Adipose tissue (tissue), 3 donors: ENCODE results near the gene FCER1A. TPM values are rescaled to one million over a fixed set of nuclear protein-coding genes. Genes with fewer than 3 reads are reported as not detected.
"Not testable (repeated sequence)": the region's sequence is repeated elsewhere in the genome, so short reads cannot be mapped to it uniquely, and the experiment has no call there.

Source experiments
- H3K27ac ChIP-seq: one replicate; pipeline ENCODE4 v1.5.1; 2013; ENCODE audit warnings: low read depth, low read length
- WGBS, 3 donors: extraction: QIAGEN DNeasy Blood & Tissue Kit; methylation state at CpG; one replicate each; pipeline ENCODE4 v1.1.7; 2013; 5-methylcytosine and 5-hydroxymethylcytosine counted together
- polyA plus RNA-seq, 3 donors: library from polyadenylated mRNA; stranded (reverse); fragments of 200-250 nt; gene quantifications; one replicate each; pipeline ENCODE4 v1.2.3, GENCODE V29; 2013
- donor health status: healthy with polysubstance abuse.
- donor health status: Bipolar disorder and iron deficiency.
- donor health status: healthy.

Gene FCER1A
- polyA plus RNA-seq, 3 donors: 0.52 to 0.90 TPM; not detected in 1

- 51 to 54% (median 53%) methylated on average over 2 of the region's 2 CpGs for WGBS, 3 donors
- no peak overlapping the region for H3K27ac ChIP-seq
These were observed 39.6 kb downstream of the FCER1A start for GRCh38 chr1:159341736-159342135.

- H3K27ac ChIP-seq: no peak overlapping the region
- 42 to 69% (median 65%) methylated on average over 2 to 4 of the region's 4 CpGs for WGBS, 3 donors
These were observed 40.8 kb downstream of the FCER1A start for GRCh38 chr1:159342761-159343425.

GRCh38 chr1:159349374-159349773 is 47.2 kb downstream of the FCER1A start:
- 67 to 89% (median 86%) methylated on average over 3 of the region's 3 CpGs for WGBS, 3 donors
- not testable (repeated sequence) for H3K27ac ChIP-seq

GRCh38 chr1:159352436-159352835 is 50.3 kb downstream of the FCER1A start:
- WGBS, 3 donors: 55 to 80% (median 70%) methylated on average over 2 of the region's 2 CpGs
- H3K27ac ChIP-seq: no peak overlapping the region

Other genes with a start within 250 kb of the FCER1A start
- gene AIM2, start 225.6 kb upstream of the FCER1A start, polyA plus RNA-seq: under 1 TPM; 0.13 to 0.90 (median 0.39) TPM
- 10 to 100 TPM in 2 of 3 donors, 1 to 10 TPM in 1; 1.2 to 19.0 (median 10.4) TPM for gene CADM3, start 130.7 kb upstream of the FCER1A start, polyA plus RNA-seq
- 100 to 1,000 TPM in 1 of 3 donors, 10 to 100 TPM in 2; 20.0 to 227 (median 73.8) TPM for gene ACKR1, start 97.5 kb upstream of the FCER1A start, polyA plus RNA-seq
- gene OR10J4, start 129.9 kb downstream of the FCER1A start, polyA plus RNA-seq: not detected
- gene OR10J1, start 137.4 kb downstream of the FCER1A start, polyA plus RNA-seq: not detected
- gene OR10J5, start 233.7 kb downstream of the FCER1A start, polyA plus RNA-seq: not detected